GM18505 (cell line): ENCODE data around the gene IZUMO1.
"Not testable (repeated sequence)": the region's sequence is repeated elsewhere in the genome, so short reads cannot be mapped to it uniquely, and the experiment has no call there.

Experiments
- ATAC-seq: cut with Tn5 transposase; IDR thresholded peaks from one replicate; pipeline ENCODE4 v1.9.1; 2021; ENCODE audit not compliant: unreplicated experiment
- POLR2A ChIP-seq: IDR thresholded peaks from 4 replicates; pipeline ENCODE4 v1.6.1; 2011; ENCODE audit warnings: borderline replicate concordance; ENCODE audit not compliant: insufficient read depth, insufficient read length; ENCODE audit errors: extremely low read depth

The IZUMO1 gene

GRCh38 chr19:48705431-48705830 is 41.3 kb downstream of the IZUMO1 start:
- TF ChIP-seq POLR2A, result no peak
- ATAC-seq, result no peak

- no peak for ATAC-seq
Observed at GRCh38 chr19:48703316-48703715, 43.4 kb downstream of the IZUMO1 start.

GRCh38 chr19:48702701-48703100 is 44.0 kb downstream of the IZUMO1 start:
- no peak for TF ChIP-seq POLR2A
- no peak for ATAC-seq

More at GRCh38 chr19:48703316-48703715, 43.4 kb downstream of the IZUMO1 start:
- TF ChIP-seq POLR2A, result no peak

- no peak for ATAC-seq
- TF ChIP-seq POLR2A, result no peak
Observed at GRCh38 chr19:48698046-48698445, 48.7 kb downstream of the IZUMO1 start.

- ATAC-seq, result no peak
- no peak for TF ChIP-seq POLR2A
Observed at GRCh38 chr19:48696353-48697010, 50.2 kb downstream of the IZUMO1 start.

GRCh38 chr19:48695743-48696352 is 50.9 kb downstream of the IZUMO1 start, which contains the start of gene FUT2:
TSS of gene FUT2 (plus strand) at chr19:48695971. CDS start at chr19:48702957, 6,986 bp downstream.
- no peak for TF ChIP-seq POLR2A
- ATAC-seq, result no peak

- not testable (repeated sequence) for ATAC-seq
Observed at GRCh38 chr19:48693629-48694028, 53.1 kb downstream of the IZUMO1 start.
